ENCODE results near the gene SH3RF1.

Gene SH3RF1

GRCh38 chr4:169251291-169252235, 19.2 kb downstream of the SH3RF1 start:
- Histone ChIP-seq H2AFZ (ENCODE audit: low read depth) (no peak overlapping the region), H3K4me1 (ENCODE audit: low read depth, poor library complexity, severe bottlenecking) (no peaks in the 10 kb centered on the region), H3K27ac (no peak overlapping the region), H3K27me3 (ENCODE audit: insufficient read depth, low read depth) (no peaks in the 10 kb centered on the region), H3K36me3 (ENCODE audit: insufficient read depth) (no peaks in the 10 kb centered on the region), H3K79me2 (ENCODE audit: insufficient read depth, low read depth) (no peaks in the 10 kb centered on the region), H3K4me3 (IDR thresholded peaks at IDR 0.05; ENCODE audit: insufficient read depth, low read depth, low read length) (no peak overlapping the region), H3K9ac (no peak overlapping the region), H3K4me2 (no peak overlapping the region), H4K20me1 (ENCODE audit: insufficient read depth) (no peaks in the 10 kb centered on the region)
- TF ChIP-seq CTCF (conservative IDR thresholded peaks at IDR 0.05; ENCODE audit: low read depth, low read length) = no peak

GRCh38 chr4:169250796-169251195, 20.0 kb downstream of the SH3RF1 start:
- no peaks in the 10 kb centered on the region for H3K4me1 ChIP-seq (ENCODE audit: low read depth, poor library complexity, severe bottlenecking)
- no peaks in the 10 kb centered on the region for H3K79me2 ChIP-seq (ENCODE audit: insufficient read depth, low read depth)
- H3K9ac ChIP-seq = no peak overlapping the region
- H3K4me2 ChIP-seq = no peak overlapping the region
- no peaks in the 10 kb centered on the region for H3K36me3 ChIP-seq (ENCODE audit: insufficient read depth)
- H2AFZ ChIP-seq (ENCODE audit: low read depth) = no peak overlapping the region
- no peaks in the 10 kb centered on the region for H4K20me1 ChIP-seq (ENCODE audit: insufficient read depth)
- H3K4me3 ChIP-seq (IDR thresholded peaks at IDR 0.05; ENCODE audit: insufficient read depth, low read depth, low read length) = no peak overlapping the region
- no peaks in the 10 kb centered on the region for H3K27me3 ChIP-seq (ENCODE audit: insufficient read depth, low read depth)
- no peak overlapping the region for H3K27ac ChIP-seq
- TF ChIP-seq CTCF (conservative IDR thresholded peaks at IDR 0.05; ENCODE audit: low read depth, low read length) = no peak

GRCh38 chr4:169249999-169250398, 20.8 kb downstream of the SH3RF1 start:
- Histone ChIP-seq H2AFZ (ENCODE audit: low read depth) (no peak overlapping the region), H3K4me2 (no peak overlapping the region), H3K27me3 (ENCODE audit: insufficient read depth, low read depth) (no peaks in the 10 kb centered on the region), H3K79me2 (ENCODE audit: insufficient read depth, low read depth) (no peaks in the 10 kb centered on the region), H3K9ac (no peak overlapping the region), H3K4me1 (ENCODE audit: low read depth, poor library complexity, severe bottlenecking) (no peaks in the 10 kb centered on the region), H3K36me3 (ENCODE audit: insufficient read depth) (no peaks in the 10 kb centered on the region), H3K4me3 (IDR thresholded peaks at IDR 0.05; ENCODE audit: insufficient read depth, low read depth, low read length) (no peak overlapping the region), H4K20me1 (ENCODE audit: insufficient read depth) (no peaks in the 10 kb centered on the region), H3K27ac (no peak overlapping the region)
- TF ChIP-seq CTCF (conservative IDR thresholded peaks at IDR 0.05; ENCODE audit: low read depth, low read length) = no peak

GRCh38 chr4:169249214-169249973, 21.4 kb downstream of the SH3RF1 start:
- H3K27me3 ChIP-seq (ENCODE audit: insufficient read depth, low read depth) = no peaks in the 10 kb centered on the region
- H3K36me3 ChIP-seq (ENCODE audit: insufficient read depth) = no peaks in the 10 kb centered on the region
- no peak overlapping the region for H2AFZ ChIP-seq (ENCODE audit: low read depth)
- H3K79me2 ChIP-seq (ENCODE audit: insufficient read depth, low read depth) = no peaks in the 10 kb centered on the region
- H3K4me3 ChIP-seq (IDR thresholded peaks at IDR 0.05; ENCODE audit: insufficient read depth, low read depth, low read length) = no peak overlapping the region
- TF ChIP-seq CTCF (conservative IDR thresholded peaks at IDR 0.05; ENCODE audit: low read depth, low read length) = no peak
- no peak overlapping the region for H3K27ac ChIP-seq
- no peaks in the 10 kb centered on the region for H3K4me1 ChIP-seq (ENCODE audit: low read depth, poor library complexity, severe bottlenecking)
- H4K20me1 ChIP-seq (ENCODE audit: insufficient read depth) = no peaks in the 10 kb centered on the region
- H3K4me2 ChIP-seq = no peak overlapping the region
- H3K9ac ChIP-seq = no peak overlapping the region
